ENCODE data around the gene NEURL2. TPM values are rescaled to one million over a fixed set of nuclear protein-coding genes. Genes with fewer than 3 reads are reported as not detected.
"Not testable (repeated sequence)": the region's sequence is repeated elsewhere in the genome, so short reads cannot be mapped to it uniquely, and the experiment has no call there.

The NEURL2 gene
- total RNA-seq, 2 experiments from 2014 or later: 2.6 TPM

DNA sequence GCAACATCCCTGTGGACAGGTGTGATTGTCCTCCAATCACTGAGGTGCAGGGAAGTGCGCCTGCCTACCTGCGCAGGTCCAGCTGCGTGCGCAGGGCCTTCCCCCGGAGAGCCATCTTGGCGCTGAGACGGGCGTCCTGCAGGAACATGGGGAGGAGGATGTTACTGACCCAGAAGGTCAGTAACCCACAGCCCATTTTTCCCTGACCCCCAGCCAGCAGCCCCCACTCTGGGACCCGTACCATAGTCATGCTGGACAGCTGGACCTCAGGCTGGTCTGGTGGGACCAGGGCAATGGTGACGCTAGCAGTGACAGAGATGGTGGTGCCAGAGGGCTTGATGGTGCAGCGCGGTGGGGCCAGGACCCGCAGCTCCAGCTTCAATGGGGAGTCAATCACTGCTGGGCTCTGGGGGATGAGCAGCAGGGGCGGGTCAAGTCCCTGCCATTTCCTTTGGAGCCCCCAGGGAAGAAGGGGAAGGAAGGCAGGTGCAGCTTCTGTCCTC, 11.2 kb upstream of the NEURL2 start:
- POLR2A ChIA-PET: no interaction called here
- H3K27ac Mint-ChIP-seq: no peak overlapping the region

DNA sequence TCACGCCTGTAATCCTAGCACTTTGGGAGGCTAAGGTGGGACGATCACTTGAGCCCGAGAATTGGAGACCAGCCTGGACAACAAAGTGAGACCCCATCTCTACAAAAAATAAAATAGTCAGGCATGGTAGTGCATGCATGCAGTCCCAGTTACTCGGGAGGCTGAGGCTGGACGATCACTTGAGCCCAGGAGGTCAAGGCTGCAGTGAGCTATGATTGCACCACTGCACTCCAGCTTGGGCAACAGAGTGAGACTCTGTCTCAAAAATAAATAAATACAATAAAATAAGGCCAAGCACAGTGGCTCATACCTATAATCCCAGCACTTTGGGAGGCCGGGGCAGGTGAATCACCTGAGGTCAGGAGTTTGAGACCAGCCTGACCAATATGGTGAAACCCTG, 10.3 kb upstream of the NEURL2 start:
- H3K27ac Mint-ChIP-seq; H3K9me3 Mint-ChIP-seq; H3K36me3 Mint-ChIP-seq (ENCODE audit: low read depth); H3K4me1 Mint-ChIP-seq; H3K27me3 Mint-ChIP-seq; DNase-seq; POLR2A ChIA-PET; H3K4me3 Mint-ChIP-seq: not testable (repeated sequence)
- CTCF ChIA-PET: interaction anchor here (1.9 kb wide), 1 partner anchor 8 kb away, joined by 8 read pairs; no protein-coding TSS in a partner anchor

More for the DNA sequence above, 11.2 kb upstream of the NEURL2 start:
- CTCF ChIA-PET: no interaction called here
- no peak overlapping the region for H3K4me3 Mint-ChIP-seq
- no peaks in the 10 kb centered on the region for H3K27me3 Mint-ChIP-seq
- H3K36me3 Mint-ChIP-seq (ENCODE audit: low read depth): no peaks in the 10 kb centered on the region
- DNase-seq: no peak
- no peaks in the 10 kb centered on the region for H3K9me3 Mint-ChIP-seq
- no peaks in the 10 kb centered on the region for H3K4me1 Mint-ChIP-seq

DNA sequence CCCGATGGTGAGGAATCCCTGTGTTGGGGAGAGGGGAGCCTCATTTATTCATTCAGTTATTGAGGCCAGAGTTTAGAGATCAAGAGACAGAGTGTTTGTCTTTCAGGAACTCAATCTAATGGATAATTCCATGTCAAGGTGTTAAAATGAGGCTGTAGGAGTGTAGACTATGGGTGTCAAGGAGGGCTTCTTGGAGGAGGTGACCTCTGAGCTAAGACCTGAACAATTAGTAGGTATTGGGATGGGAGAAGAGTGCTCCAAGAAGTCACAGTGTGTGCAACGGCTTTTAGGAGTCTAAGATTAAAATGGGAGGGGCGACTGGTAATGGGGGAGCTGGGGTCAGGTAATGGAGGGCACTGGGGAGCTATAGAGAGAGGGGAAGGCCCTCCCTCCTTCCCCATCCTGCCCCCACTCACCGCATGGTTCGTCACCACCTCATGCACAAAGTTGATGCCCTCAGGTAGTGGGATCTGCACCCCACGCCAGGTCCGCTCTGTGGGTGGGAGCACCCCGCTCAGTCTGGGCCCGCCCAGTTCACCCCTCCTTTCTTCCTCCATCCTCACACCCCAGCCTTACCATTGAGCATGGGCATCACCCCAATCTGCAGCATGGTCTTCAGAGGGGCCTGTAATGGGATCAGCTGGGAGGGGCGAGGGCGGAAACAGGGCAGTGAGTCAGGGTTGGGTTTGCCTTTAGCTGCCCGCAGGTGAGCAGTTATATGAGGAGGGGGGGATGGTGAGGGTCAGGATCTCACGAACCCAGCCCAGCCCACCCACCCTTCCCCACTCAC, 8.2 kb upstream of the NEURL2 start:
- Mint-ChIP-seq H3K27me3 (no peaks in the 10 kb centered on the region), H3K9me3 (no peaks in the 10 kb centered on the region), H3K27ac (no peak overlapping the region), H3K4me3 (no peak overlapping the region), H3K4me1 (peaks cover 2% of the 10 kb centered on the region), H3K36me3 (ENCODE audit: low read depth) (peaks cover 3% of the 10 kb centered on the region)
- ChIA-PET POLR2A (no interaction called here), CTCF (interaction anchor here (0.7 to 1.9 kb wide), 7 partner anchors 9 to 75 kb away, joined by 3 to 8 read pairs (median 4); partner anchors contain the start of gene ZSWIM1)
- DNase-seq: no peak

DNA sequence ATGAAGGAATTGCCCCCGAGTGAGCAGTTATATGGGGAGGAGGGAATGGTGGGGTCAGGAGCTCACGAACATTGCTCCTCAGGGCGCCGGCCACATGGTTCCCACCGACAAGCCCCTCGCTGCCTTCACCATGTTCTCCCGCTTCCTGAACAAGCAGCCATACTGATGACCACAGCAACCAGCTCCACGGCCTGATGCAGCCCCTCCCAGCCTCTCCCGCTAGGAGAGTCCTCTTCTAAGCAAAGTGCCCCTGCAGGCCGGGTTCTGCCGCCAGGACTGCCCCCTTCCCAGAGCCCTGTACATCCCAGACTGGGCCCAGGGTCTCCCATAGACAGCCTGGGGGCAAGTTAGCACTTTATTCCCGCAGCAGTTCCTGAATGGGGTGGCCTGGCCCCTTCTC, 7.3 kb upstream of the NEURL2 start:
- POLR2A ChIA-PET: no interaction called here
- Mint-ChIP-seq H3K27me3 (no peaks in the 10 kb centered on the region), H3K4me3 (no peak overlapping the region), H3K9me3 (no peaks in the 10 kb centered on the region), H3K4me1 (peaks cover 7% of the 10 kb centered on the region), H3K36me3 (ENCODE audit: low read depth) (peaks cover 8% of the 10 kb centered on the region), H3K27ac (no peak overlapping the region)
- no peak for DNase-seq
- CTCF ChIA-PET: interaction anchor here (1.4 to 2.5 kb wide), 5 partner anchors 8 to 35 kb away, joined by 3 to 7 read pairs (median 4); partner anchors contain the start of gene ZSWIM1

DNA sequence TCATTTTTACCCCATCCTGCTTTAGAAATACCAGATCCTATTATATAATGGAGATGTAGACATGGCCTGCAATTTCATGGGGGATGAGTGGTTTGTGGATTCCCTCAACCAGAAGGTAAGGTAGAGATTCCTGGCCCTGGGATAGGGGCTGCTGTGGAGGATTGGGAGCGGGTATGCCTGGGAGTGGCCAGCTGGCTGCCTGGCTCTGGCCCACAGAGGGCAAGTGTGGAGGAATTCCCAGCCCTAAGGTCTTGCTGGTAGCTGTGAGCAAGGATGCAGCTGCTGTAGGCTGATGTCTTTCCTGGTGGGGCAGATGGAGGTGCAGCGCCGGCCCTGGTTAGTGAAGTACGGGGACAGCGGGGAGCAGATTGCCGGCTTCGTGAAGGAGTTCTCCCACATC, 6.7 kb upstream of the NEURL2 start:
- Mint-ChIP-seq H3K27me3 (no peaks in the 10 kb centered on the region), H3K27ac (no peak overlapping the region), H3K9me3 (no peaks in the 10 kb centered on the region), H3K36me3 (ENCODE audit: low read depth) (peaks cover 8% of the 10 kb centered on the region), H3K4me1 (peaks cover 11% of the 10 kb centered on the region), H3K4me3 (no peak overlapping the region)
- CTCF ChIA-PET: interaction anchor here (0.6 to 2.5 kb wide), 5 partner anchors 8 to 86 kb away, joined by 3 to 7 read pairs (median 5); no protein-coding TSS in a partner anchor
- DNase-seq: no peak
- POLR2A ChIA-PET: no interaction called here

DNA sequence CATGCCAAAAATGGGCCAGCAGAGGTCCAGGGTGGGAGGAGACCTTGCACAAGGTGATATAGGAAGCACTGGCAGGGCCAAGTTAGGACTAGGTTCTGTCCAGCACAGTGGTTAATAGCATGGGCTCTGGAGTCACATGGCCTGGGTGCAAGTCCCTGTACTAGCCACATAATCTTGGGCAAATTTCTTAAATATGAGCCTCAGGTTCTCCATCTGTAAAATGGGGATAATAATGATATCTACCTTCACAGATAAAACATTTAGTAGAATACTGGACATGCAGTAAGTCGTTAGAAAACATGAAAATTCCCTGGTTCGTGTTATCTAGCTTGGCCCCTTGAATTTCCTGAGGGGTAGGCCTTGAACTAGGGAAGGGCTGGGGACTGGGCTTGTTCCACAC, 6.3 kb upstream of the NEURL2 start:
- Mint-ChIP-seq H3K27ac (no peak overlapping the region), H3K4me3 (no peak overlapping the region), H3K9me3 (no peaks in the 10 kb centered on the region), H3K4me1 (peaks cover 15% of the 10 kb centered on the region), H3K27me3 (no peaks in the 10 kb centered on the region), H3K36me3 (ENCODE audit: low read depth) (peaks cover 8% of the 10 kb centered on the region)
- POLR2A ChIA-PET: no interaction called here
- CTCF ChIA-PET: interaction anchor here (0.6 to 2.5 kb wide), 5 partner anchors 9 to 86 kb away, joined by 3 to 7 read pairs (median 3); no protein-coding TSS in a partner anchor
- no peak for DNase-seq

DNA sequence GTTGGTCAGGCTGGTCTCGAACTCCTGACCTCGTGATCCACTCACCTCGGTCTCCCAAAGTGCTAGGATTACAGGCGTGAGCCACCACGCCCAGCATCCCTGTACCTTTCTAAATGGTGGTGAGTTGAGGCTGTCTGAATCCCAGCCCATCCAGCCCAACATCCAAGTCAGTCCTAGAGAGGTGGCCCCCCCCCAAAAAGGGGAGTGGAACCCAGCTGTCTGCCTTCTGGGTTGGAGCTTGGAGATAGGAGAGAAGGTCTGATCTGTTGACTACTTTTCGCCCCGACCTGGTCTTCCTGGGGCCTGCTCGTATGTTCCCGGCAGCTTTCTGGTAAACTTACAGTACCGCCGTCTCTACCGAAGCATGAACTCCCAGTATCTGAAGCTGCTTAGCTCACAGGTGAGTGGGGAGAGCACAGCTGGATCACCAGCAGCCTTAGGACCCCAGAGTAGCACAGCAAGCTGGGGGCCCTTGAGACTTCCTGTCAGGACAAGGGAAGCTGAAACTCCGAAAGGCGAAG, 5.7 kb upstream of the NEURL2 start:
- Mint-ChIP-seq H3K9me3 (no peaks in the 10 kb centered on the region), H3K4me3 (no peak overlapping the region), H3K4me1 (peaks cover 21% of the 10 kb centered on the region), H3K27me3 (no peaks in the 10 kb centered on the region), H3K36me3 (ENCODE audit: low read depth) (peaks cover 8% of the 10 kb centered on the region), H3K27ac (no peak overlapping the region)
- no peak for DNase-seq
- CTCF ChIA-PET: interaction anchor here (0.7 to 2.5 kb wide), 6 partner anchors 8 to 63 kb away, joined by 3 to 7 read pairs (median 3); partner anchors contain the start of gene SNX21
- POLR2A ChIA-PET: no interaction called here

DNA sequence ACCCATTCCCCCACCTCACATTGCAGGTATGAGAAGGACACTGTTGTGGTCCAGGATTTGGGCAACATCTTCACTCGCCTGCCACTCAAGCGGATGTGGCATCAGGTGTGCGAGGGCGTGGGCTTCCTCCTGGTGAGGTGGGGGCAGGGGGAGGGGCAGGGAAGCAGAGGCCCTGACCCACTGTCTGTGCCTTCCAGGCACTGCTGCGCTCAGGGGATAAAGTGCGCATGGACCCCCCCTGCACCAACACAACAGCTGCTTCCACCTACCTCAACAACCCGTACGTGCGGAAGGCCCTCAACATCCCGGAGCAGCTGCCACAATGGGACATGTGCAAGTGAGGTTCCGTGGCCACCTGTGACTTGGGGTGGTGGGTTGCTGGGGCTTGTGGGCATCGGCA, 3.8 kb upstream of the NEURL2 start:
- no peak overlapping the region for H3K27ac Mint-ChIP-seq
- no peak for DNase-seq
- no peak overlapping the region for H3K4me3 Mint-ChIP-seq
- ChIA-PET CTCF (interaction anchor here (0.7 kb wide), 1 partner anchor 75 kb away, joined by 3 read pairs; no protein-coding TSS in a partner anchor), POLR2A (no interaction called here)
- H3K36me3 Mint-ChIP-seq (ENCODE audit: low read depth): peaks cover 8% of the 10 kb centered on the region
- no peaks in the 10 kb centered on the region for H3K9me3 Mint-ChIP-seq
- H3K27me3 Mint-ChIP-seq: no peaks in the 10 kb centered on the region
- H3K4me1 Mint-ChIP-seq: peaks cover 31% of the 10 kb centered on the region

DNA sequence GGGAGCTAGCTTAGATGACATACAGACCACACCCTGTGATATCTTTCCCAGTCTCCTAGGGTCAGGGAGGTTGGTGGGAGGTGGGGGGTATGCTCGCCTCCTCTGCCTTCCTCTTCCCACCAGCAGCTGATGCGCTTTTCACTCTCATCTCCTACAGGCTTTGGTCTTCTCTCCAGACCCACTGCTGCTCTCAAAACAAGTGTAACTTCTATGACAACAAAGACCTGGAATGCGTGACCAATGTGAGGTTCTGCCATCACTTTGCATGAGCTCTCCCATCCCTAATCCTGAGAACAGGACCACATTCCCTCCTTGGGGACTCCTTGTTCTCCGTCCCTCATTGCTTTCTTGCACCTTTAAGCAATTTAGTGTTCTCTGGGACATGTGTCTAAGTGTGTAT, 2.8 kb upstream of the NEURL2 start:
- peaks cover 8% of the 10 kb centered on the region for H3K36me3 Mint-ChIP-seq (ENCODE audit: low read depth)
- no peak overlapping the region for H3K4me3 Mint-ChIP-seq
- H3K4me1 Mint-ChIP-seq: peaks cover 33% of the 10 kb centered on the region
- DNase-seq: no peak
- H3K27me3 Mint-ChIP-seq: no peaks in the 10 kb centered on the region
- ChIA-PET POLR2A (no interaction called here), CTCF (interaction anchor here (0.9 to 1.2 kb wide), 2 partner anchors 12 to 37 kb away, joined by 3 read pairs; no protein-coding TSS in a partner anchor)
- H3K9me3 Mint-ChIP-seq: no peaks in the 10 kb centered on the region
- no peak overlapping the region for H3K27ac Mint-ChIP-seq

DNA sequence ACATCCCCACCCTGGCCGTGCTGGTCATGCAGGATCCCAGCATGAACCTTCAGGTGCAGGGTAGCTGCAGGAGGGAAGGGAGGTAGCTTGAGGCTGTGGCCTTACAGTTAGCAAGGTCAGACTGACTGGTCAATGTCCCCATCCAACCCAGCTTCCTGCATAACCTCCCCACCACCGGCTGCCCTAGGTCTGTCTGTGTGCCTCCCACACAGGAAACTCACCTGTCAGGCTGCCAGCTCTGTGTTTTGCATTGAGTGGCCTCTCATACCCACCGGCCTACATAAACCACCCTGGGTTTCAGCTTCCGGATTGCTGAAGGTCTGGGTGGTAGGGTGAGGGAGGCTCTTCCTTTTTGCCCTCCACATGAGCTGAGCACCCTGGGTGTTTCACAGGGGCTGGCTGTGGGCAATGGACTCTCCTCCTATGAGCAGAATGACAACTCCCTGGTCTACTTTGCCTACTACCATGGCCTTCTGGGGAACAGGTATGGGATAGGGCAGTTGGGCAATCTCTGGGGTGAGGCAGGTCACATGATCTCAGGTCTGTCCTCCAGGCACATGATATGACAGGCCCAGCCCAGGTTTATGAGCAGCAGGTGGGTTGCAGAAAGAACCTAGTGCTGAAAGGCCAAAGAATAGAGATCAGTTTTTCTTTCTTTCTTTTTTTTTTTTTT, 2.0 kb upstream of the NEURL2 start:
- H3K36me3 Mint-ChIP-seq (ENCODE audit: low read depth): peaks cover 8% of the 10 kb centered on the region

DNA sequence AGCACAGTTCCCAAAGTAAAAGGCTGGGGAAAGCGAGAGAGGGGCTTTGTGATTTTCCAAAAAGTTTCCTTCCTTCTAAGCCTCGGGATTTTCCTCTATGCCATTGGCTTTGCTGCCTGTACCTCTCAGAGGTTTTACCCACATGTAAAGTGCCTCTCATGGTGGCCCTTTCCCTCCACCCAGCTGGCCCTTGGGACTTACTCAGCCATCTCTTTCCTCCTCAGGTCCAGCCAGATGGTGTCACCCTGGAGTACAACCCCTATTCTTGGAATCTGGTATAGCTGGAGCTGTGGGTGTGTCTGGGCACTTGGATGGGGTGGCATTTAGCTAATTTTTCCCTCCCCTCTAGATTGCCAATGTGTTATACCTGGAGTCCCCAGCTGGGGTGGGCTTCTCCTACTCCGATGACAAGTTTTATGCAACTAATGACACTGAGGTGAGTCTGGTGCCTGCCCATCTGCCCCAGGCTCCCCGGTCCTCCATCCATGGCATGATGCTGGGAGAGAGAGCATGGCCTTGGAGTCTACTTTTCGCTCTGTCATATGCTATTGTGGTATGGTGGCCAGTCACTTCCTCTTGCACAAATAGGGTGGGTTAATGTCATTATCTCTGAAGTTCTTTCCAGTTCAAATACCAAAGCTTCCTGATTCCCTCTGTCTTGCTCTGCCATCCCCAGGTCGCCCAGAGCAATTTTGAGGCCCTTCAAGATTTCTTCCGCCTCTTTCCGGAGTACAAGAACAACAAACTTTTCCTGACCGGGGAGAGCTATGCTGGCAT, 1.2 kb upstream of the NEURL2 start:
- ChIA-PET CTCF (interaction anchor here (0.9 to 1.1 kb wide), 5 partner anchors 9 to 32 kb away, joined by 3 to 5 read pairs (median 4); no protein-coding TSS in a partner anchor), POLR2A (no interaction called here)
- H3K27ac Mint-ChIP-seq: peak overlapping the region; percentile 83
- no peaks in the 10 kb centered on the region for H3K9me3 Mint-ChIP-seq
- H3K4me3 Mint-ChIP-seq: peak overlapping the region; percentile 90
- H3K4me1 Mint-ChIP-seq: peaks cover 33% of the 10 kb centered on the region
- H3K27me3 Mint-ChIP-seq: no peaks in the 10 kb centered on the region
- DNase-seq: no peak
- H3K36me3 Mint-ChIP-seq (ENCODE audit: low read depth): peaks cover 8% of the 10 kb centered on the region

More for the DNA sequence above, 2.0 kb upstream of the NEURL2 start:
- DNase-seq: no peak
- H3K4me3 Mint-ChIP-seq: peak overlapping the region; percentile 90
- no peaks in the 10 kb centered on the region for H3K27me3 Mint-ChIP-seq
- H3K27ac Mint-ChIP-seq: peak overlapping the region; percentile 83
- H3K4me1 Mint-ChIP-seq: peaks cover 33% of the 10 kb centered on the region
- H3K9me3 Mint-ChIP-seq: no peaks in the 10 kb centered on the region
- ChIA-PET POLR2A (no interaction called here), CTCF (interaction anchor here (0.9 to 1.2 kb wide), 3 partner anchors 12 to 36 kb away, joined by 3 to 4 read pairs (median 4); no protein-coding TSS in a partner anchor)
